OCI-LY7 (cell line): ENCODE results near the gene FMO2.

Experiments used
- EZH2phosphoT487 ChIP-seq: fragments of 200-600 bp; sonication (generic); IDR thresholded peaks from 2 replicates; pipeline ENCODE4 v1.6.1; 2018; ENCODE audit warnings: low read depth, borderline replicate concordance, mild to moderate bottlenecking, mixed run types, antibody characterized with exemption, low read length, moderate library complexity, mixed read lengths
- TF ChIP-seq, protein P1 (sequence below): fragments of 200-600 bp; sonication (generic); conservative IDR thresholded peaks from 2 replicates; pipeline ENCODE4 v1.5.1; 2014; ENCODE audit warnings: mild to moderate bottlenecking, antibody characterized with exemption, low read length, moderate library complexity, mixed read lengths

DNA sequence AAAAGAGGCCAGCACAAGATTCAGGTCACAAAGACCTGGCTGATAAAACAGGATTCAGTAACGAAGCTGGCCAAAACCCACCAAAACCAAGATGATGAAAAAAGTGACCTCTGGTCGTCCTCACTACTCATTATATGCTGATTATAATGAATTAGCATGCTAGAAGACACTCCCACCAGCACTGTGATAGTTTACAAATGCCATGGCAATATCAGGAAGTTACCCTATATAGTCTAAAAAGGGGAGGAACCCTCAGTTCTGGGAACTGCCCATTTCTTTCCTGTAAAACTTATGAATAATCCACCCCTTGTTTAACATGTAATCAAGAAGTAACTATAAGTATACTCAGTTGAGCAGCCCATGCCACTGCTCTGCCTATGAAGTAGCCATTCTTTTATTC, 26.0 kb upstream of the FMO2 start:
- TF ChIP-seq, protein P1, sequence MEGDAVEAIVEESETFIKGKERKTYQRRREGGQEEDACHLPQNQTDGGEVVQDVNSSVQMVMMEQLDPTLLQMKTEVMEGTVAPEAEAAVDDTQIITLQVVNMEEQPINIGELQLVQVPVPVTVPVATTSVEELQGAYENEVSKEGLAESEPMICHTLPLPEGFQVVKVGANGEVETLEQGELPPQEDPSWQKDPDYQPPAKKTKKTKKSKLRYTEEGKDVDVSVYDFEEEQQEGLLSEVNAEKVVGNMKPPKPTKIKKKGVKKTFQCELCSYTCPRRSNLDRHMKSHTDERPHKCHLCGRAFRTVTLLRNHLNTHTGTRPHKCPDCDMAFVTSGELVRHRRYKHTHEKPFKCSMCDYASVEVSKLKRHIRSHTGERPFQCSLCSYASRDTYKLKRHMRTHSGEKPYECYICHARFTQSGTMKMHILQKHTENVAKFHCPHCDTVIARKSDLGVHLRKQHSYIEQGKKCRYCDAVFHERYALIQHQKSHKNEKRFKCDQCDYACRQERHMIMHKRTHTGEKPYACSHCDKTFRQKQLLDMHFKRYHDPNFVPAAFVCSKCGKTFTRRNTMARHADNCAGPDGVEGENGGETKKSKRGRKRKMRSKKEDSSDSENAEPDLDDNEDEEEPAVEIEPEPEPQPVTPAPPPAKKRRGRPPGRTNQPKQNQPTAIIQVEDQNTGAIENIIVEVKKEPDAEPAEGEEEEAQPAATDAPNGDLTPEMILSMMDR: no peak
- no peak for TF ChIP-seq EZH2phosphoT487
